Stomach (tissue), 9 donors: ENCODE results near the gene TCF12. TPM values are rescaled to one million over a fixed set of nuclear protein-coding genes. Genes with fewer than 3 reads are reported as not detected.

Source experiments
- DNase-seq, 2 donors: peaks; one replicate each; pipeline versions ENCODE4 v3.0.0 to v3.0.0-alpha.2; 2013 to 2019
- H3K27ac ChIP-seq, 5 donors: fragments of 200-600 bp in 4 of 5; sonication (generic) in 4 of 5; one replicate each; pipeline ENCODE4 v1.5.1; 2013 to 2019; ENCODE audit warnings: mild to moderate bottlenecking in 1 of 5, moderate library complexity in 1 of 5
- H3K27me3 ChIP-seq, 3 donors: fragments of 200-600 bp; sonication (generic); one replicate each; pipeline ENCODE4 v1.5.1; 2017 to 2019; ENCODE audit warnings: mixed run types in 1 of 3
- H3K36me3 ChIP-seq, 4 donors: fragments of 200-600 bp; sonication (generic); 1 replicate in 3 of 4; 2 replicates in 1 of 4; pipeline ENCODE4 v1.5.1; 2016 to 2019
- H3K4me1 ChIP-seq, 4 donors: fragments of 200-600 bp; sonication (generic); one replicate each; pipeline ENCODE4 v1.5.1; 2016 to 2019
- H3K4me3 ChIP-seq, 4 donors: fragments of 200-600 bp; sonication (generic) in 3 of 4; one replicate each; pipeline ENCODE4 v1.5.1; 2016 to 2019; ENCODE audit warnings: mild to moderate bottlenecking in 1 of 4
- H3K9me3 ChIP-seq, 4 donors: fragments of 200-600 bp; sonication (generic); one replicate each; pipeline ENCODE4 v1.5.1; 2016 to 2019
- EP300 ChIP-seq: sonication (generic); formaldehyde crosslinking; IDR thresholded peaks from one replicate; pipeline ENCODE4 v1.6.1; 2017; ENCODE audit warnings: antibody characterized with exemption
- POLR2A ChIP-seq, 4 donors: fragments of 450-650 bp; IDR thresholded peaks; one replicate each; pipeline ENCODE4 v1.6.1; 2016; ENCODE audit warnings: antibody characterized with exemption in 4 of 4, control low read depth in 2 of 4, mild to moderate bottlenecking in 1 of 4, moderate library complexity in 1 of 4
- POLR2AphosphoS5 ChIP-seq, 3 donors: sonication (generic); formaldehyde crosslinking; IDR thresholded peaks; one replicate each; pipeline ENCODE4 v1.6.1; 2016; ENCODE audit warnings: antibody characterized with exemption in 3 of 3
- WGBS, 5 donors: extraction: QIAGEN DNeasy Blood & Tissue Kit in 3 of 5; methylation state at CpG; one replicate each; pipeline versions ENCODE4 v1.1.5 to v1.1.7; 2013 to 2018; 5-methylcytosine and 5-hydroxymethylcytosine counted together
- intact Hi-C: fragments of 100-400 bp; cut with DNase I; formaldehyde crosslinking; loops from one replicate; pipeline ENCODE4 v1.15.1; 2023; ENCODE audit warnings: low total_unique reads
- polyA plus RNA-seq, 3 donors: library from polyadenylated mRNA; stranded (reverse); fragments of 200-250 nt; gene quantifications; one replicate each; pipeline ENCODE4 v1.2.3, GENCODE V29; 2013
- total RNA-seq, 5 donors: library from RNA; depleted of rRNA; stranded (reverse); fragments of >200 nt; gene quantifications; one replicate each; pipeline versions ENCODE4 v1.1.0 to v1.2.3, GENCODE V29; 2014 to 2016
- TF ChIP-seq, protein P1 (sequence below), 7 experiments: fragments of 450-650 bp in 4 of 7; fragments of 200-600 bp in 3 of 7; sonication (generic) in 3 of 7; IDR thresholded peaks; one replicate each; pipeline ENCODE4 v1.5.1; 2016 to 2019; ENCODE audit warnings: antibody characterized with exemption in 7 of 7, control low read depth in 2 of 7, mild to moderate bottlenecking in 1 of 7
- donor health status: healthy with polysubstance abuse.
- donor health status: Bipolar disorder and iron deficiency.
- donor health status: healthy.

Gene TCF12
- total and polyA plus RNA-seq, 8 donors: 11.2 to 462 (median 130) TPM

DNA sequence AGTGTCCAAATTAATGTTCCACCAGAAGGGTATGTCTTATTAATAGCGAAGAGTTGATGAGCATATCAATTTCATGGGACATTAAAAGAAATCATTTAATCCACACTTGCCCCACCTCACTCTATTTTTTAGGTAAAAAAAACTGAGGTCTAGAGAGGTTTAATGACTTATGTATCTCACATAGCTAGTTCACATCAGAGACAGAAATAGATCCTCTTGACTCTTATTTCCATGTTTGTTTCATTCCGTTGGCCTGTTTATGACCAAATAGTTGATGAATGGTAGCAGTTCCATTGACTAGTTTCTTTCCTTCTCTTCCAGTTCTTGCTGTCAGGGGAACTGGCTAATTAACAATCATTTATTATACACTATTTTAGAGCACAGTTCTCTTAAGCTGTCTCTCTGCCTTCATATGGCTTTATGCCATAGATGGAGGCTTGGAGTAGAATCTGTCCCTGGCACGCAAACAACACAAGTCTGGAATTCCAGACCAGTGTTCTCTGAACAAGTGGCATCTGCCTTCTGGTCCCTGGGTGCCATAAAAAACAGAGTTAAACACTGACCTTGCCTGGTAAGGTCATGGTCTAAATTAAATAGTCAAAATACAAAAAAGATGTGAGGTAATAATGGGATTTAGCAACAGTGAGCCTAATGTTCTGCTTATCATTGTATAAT lies 237.9 kb downstream of the TCF12 start:
- Histone ChIP-seq H3K4me1 (peaks cover 0 to 27% (median 8%) of the 10 kb centered on the region in 4 donors), H3K27me3 (no peaks in the 10 kb centered on the region), H3K4me3 (no peak overlapping the region), H3K36me3 (peaks cover 0 to 8% (median 6%) of the 10 kb centered on the region in 4 donors), H3K27ac (no peak overlapping the region), H3K9me3 (peaks cover 0 to 10% (median 3%) of the 10 kb centered on the region in 4 donors)
- 52 to 76% (median 58%) methylated on average over 3 of the region's 3 CpGs for WGBS, 5 donors
- TF ChIP-seq EP300 (no peak), POLR2A (IDR thresholded peaks at IDR 0.05) (no peak)
- TF ChIP-seq, protein P1, sequence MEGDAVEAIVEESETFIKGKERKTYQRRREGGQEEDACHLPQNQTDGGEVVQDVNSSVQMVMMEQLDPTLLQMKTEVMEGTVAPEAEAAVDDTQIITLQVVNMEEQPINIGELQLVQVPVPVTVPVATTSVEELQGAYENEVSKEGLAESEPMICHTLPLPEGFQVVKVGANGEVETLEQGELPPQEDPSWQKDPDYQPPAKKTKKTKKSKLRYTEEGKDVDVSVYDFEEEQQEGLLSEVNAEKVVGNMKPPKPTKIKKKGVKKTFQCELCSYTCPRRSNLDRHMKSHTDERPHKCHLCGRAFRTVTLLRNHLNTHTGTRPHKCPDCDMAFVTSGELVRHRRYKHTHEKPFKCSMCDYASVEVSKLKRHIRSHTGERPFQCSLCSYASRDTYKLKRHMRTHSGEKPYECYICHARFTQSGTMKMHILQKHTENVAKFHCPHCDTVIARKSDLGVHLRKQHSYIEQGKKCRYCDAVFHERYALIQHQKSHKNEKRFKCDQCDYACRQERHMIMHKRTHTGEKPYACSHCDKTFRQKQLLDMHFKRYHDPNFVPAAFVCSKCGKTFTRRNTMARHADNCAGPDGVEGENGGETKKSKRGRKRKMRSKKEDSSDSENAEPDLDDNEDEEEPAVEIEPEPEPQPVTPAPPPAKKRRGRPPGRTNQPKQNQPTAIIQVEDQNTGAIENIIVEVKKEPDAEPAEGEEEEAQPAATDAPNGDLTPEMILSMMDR (IDR thresholded peaks at IDR 0.05): no peak
- DNase-seq: peak in 1 of 2 donors; percentile 27
- intact Hi-C loops: no loop called here

DNA sequence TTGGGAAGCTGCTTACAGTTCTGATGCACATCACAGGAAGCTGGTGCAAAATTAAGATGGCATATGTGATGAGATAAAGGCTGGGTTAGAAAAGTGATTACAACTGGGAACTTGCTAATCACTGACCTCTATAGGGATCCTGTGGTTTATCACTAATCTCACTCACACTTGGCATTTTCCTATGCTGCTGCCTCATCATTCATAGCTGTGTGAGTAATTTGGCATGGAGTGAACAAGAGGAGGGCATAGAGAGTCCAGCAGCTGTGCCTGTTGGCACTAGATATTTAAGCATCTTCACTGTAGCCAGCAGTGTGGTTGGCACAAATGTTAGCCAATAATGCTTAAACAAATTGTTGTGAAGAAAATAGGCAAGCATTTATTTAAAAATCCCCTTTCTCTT lies 240.1 kb downstream of the TCF12 start:
- TF ChIP-seq, protein P1 (IDR thresholded peaks at IDR 0.05): no peak
- TF ChIP-seq POLR2A (IDR thresholded peaks at IDR 0.05): no peak
- no peak for TF ChIP-seq EP300
- no peak for TF ChIP-seq POLR2AphosphoS5 (IDR thresholded peaks at IDR 0.05)
- no peak overlapping the region for H3K27ac ChIP-seq

DNA sequence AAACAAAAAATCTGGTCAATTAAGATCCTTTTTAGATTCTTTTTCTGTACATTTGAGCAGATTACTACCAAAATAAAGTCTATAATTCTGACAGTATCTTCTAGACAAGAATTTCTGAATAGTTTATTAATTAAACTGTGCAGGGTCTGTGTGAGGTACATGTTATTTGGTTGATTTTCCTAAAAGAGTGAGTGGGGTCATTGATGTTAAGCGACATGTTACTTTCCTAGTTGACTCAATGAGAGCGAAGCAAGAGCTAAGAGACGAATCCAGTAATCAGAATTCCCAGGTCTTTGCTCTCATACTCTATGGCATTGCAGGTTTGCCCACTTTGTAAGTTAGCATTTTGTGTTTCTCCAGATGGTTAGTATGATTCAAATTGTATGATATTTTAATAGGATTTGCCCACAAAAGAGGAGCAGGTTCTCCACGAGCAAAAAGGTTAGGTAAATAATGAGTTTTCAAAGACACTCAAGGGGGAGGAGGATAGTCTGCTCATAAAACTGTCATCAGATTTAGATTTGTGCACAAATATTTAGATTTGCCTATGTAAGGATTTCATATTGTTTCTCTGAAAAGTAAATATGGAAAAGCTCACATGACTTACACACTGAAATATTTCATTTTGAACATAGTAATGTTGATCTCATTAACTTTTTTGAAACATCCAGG lies 240.7 kb downstream of the TCF12 start:
- intact Hi-C loops: no loop called here
- Histone ChIP-seq H3K27me3 (no peaks in the 10 kb centered on the region), H3K4me3 (no peak overlapping the region), H3K4me1 (peaks cover 0 to 27% (median 5%) of the 10 kb centered on the region in 4 donors), H3K36me3 (no peaks in the 10 kb centered on the region), H3K9me3 (no peaks in the 10 kb centered on the region), H3K27ac (no peak overlapping the region)
- WGBS, 5 donors: 75 to 81% (median 78%) methylated on average over 4 of the region's 4 CpGs
- TF ChIP-seq, protein P1 (IDR thresholded peaks at IDR 0.05): no peak
- TF ChIP-seq POLR2A (IDR thresholded peaks at IDR 0.05) (no peak), POLR2AphosphoS5 (IDR thresholded peaks at IDR 0.05) (no peak), EP300 (no peak)
- no peak for DNase-seq

More for the DNA sequence above, 240.1 kb downstream of the TCF12 start:
- Histone ChIP-seq H3K27me3 (no peaks in the 10 kb centered on the region), H3K4me1 (peaks cover 0 to 27% (median 7%) of the 10 kb centered on the region in 4 donors), H3K9me3 (no peaks in the 10 kb centered on the region), H3K4me3 (no peak overlapping the region), H3K36me3 (no peaks in the 10 kb centered on the region)
- intact Hi-C loops: no loop called here
- peak in 1 of 2 donors; percentile 43 for DNase-seq

DNA sequence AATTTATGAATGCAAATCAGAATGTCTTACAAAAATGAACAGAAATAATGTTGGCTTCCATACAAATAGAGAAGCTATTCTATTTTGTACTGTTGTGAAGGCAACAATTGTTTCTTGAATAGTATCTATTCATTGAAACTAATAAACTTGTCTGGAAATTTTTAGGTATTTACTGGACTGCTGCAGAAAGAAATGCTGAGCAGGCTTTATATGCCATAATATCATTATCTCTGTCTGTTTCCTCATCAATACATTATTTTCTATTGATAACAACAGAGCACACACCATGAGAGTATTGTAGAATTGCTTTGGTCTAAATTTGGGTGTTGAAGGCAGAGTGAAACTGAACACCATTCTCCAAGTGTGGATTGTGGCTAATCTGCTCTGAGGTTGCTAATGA lies 241.3 kb downstream of the TCF12 start:
- DNase-seq: no peak
- H3K36me3 ChIP-seq: no peaks in the 10 kb centered on the region
- no peaks in the 10 kb centered on the region for H3K27me3 ChIP-seq
- intact Hi-C loops: no loop called here
- no peak overlapping the region for H3K4me3 ChIP-seq
- TF ChIP-seq POLR2AphosphoS5 (IDR thresholded peaks at IDR 0.05) (no peak), EP300 (no peak), POLR2A (IDR thresholded peaks at IDR 0.05) (no peak)
- TF ChIP-seq, protein P1 (IDR thresholded peaks at IDR 0.05): no peak
- H3K9me3 ChIP-seq: no peaks in the 10 kb centered on the region
- H3K27ac ChIP-seq: no peak overlapping the region
- peaks cover 0 to 27% (median 5%) of the 10 kb centered on the region in 4 donors for H3K4me1 ChIP-seq
